Liver (tissue), 9 donors: ENCODE measurements around the gene TMEM176A. TPM values are rescaled to one million over a fixed set of nuclear protein-coding genes. Genes with fewer than 3 reads are reported as not detected.

ENCODE experiments used
- DNase-seq: peaks from one replicate; pipeline ENCODE4 v3.0.0-alpha.2; 2017; ENCODE audit warnings: low spot score
- H3K27ac ChIP-seq, 2 donors: one replicate each; pipeline ENCODE4 v1.7.0; 2013; ENCODE audit warnings: inconsistent platforms in 2 of 2, low read length in 2 of 2, control low read depth in 1 of 2, low read depth in 1 of 2, mild to moderate bottlenecking in 1 of 2
- H3K27me3 ChIP-seq, 4 donors: one replicate each; pipeline versions ENCODE4 v1.6.1 to v1.7.0; 2013; ENCODE audit warnings: low read length in 3 of 4, inconsistent platforms in 1 of 4, mild to moderate bottlenecking in 1 of 4, moderate library complexity in 1 of 4; ENCODE audit not compliant: control insufficient read depth in 4 of 4, insufficient read depth in 4 of 4
- H3K36me3 ChIP-seq, 4 donors: one replicate each; pipeline versions ENCODE4 v1.6.1 to v1.7.0; 2013; ENCODE audit warnings: low read length in 3 of 4, mild to moderate bottlenecking in 3 of 4, low read depth in 1 of 4, moderate library complexity in 1 of 4; ENCODE audit not compliant: control insufficient read depth in 4 of 4, insufficient read depth in 3 of 4
- H3K4me1 ChIP-seq, 4 donors: one replicate each; pipeline versions ENCODE4 v1.6.1 to v1.7.0; 2013; ENCODE audit warnings: low read length in 3 of 4, mild to moderate bottlenecking in 3 of 4, moderate library complexity in 1 of 4; ENCODE audit not compliant: control insufficient read depth in 4 of 4, insufficient read depth in 4 of 4
- H3K4me3 ChIP-seq, 3 donors: one replicate each; pipeline versions ENCODE4 v1.6.1 to v1.7.0; 2013; ENCODE audit warnings: low read length in 3 of 3, control low read depth in 1 of 3, low read depth in 1 of 3, mild to moderate bottlenecking in 1 of 3
- H3K9ac ChIP-seq, 2 donors: one replicate each; pipeline ENCODE4 v1.7.0; 2013; ENCODE audit warnings: low read length in 2 of 2, mild to moderate bottlenecking in 2 of 2, moderate library complexity in 2 of 2, control low read depth in 1 of 2, low read depth in 1 of 2
- H3K9me3 ChIP-seq, 4 donors: one replicate each; pipeline versions ENCODE4 v1.6.1 to v1.7.0; 2013; ENCODE audit warnings: low read length in 3 of 4; ENCODE audit not compliant: control insufficient read depth in 4 of 4
- GABPA ChIP-seq, 2 donors: IDR thresholded peaks in 1 of 2; conservative IDR thresholded peaks in 1 of 2; 2 replicates each; pipeline ENCODE4 v1.6.1; 2016; ENCODE audit warnings: antibody characterized with exemption in 2 of 2, mild to moderate bottlenecking in 1 of 2, moderate library complexity in 1 of 2
- HNF4A ChIP-seq, 2 donors: conservative IDR thresholded peaks; 2 replicates each; pipeline ENCODE4 v1.6.1; 2016; ENCODE audit warnings: antibody characterized with exemption in 2 of 2, mild to moderate bottlenecking in 2 of 2
- NR2F2 ChIP-seq: IDR thresholded peaks from 2 replicates; pipeline ENCODE4 v1.6.1; 2016; ENCODE audit warnings: antibody characterized with exemption
- RAD21 ChIP-seq, 2 donors: IDR thresholded peaks; 2 replicates each; pipeline ENCODE4 v1.6.1; 2016; ENCODE audit warnings: antibody characterized with exemption in 2 of 2, mild to moderate bottlenecking in 2 of 2
- RXRA ChIP-seq, 2 donors: IDR thresholded peaks; 2 replicates each; pipeline ENCODE4 v1.6.1; 2017 to 2018; ENCODE audit warnings: antibody characterized with exemption in 2 of 2, mild to moderate bottlenecking in 1 of 2
- SP1 ChIP-seq: IDR thresholded peaks from 2 replicates; pipeline ENCODE4 v1.6.1; 2018; ENCODE audit warnings: antibody characterized with exemption, mild to moderate bottlenecking
- TAF1 ChIP-seq: conservative IDR thresholded peaks from 2 replicates; pipeline ENCODE4 v1.6.1; 2016; ENCODE audit warnings: antibody characterized with exemption, mild to moderate bottlenecking
- YY1 ChIP-seq: IDR thresholded peaks from 2 replicates; pipeline ENCODE4 v1.6.1; 2016; ENCODE audit warnings: antibody characterized with exemption, mild to moderate bottlenecking
- WGBS: extraction: QIAGEN DNeasy Blood & Tissue Kit; methylation state at CpG from one replicate; pipeline ENCODE4 v1.1.7; 2013; 5-methylcytosine and 5-hydroxymethylcytosine counted together
- polyA plus RNA-seq, 2 donors: library from polyadenylated mRNA; stranded (reverse) in 1 of 2; unstranded in 1 of 2; fragments of 200-250 nt in 1 of 2; fragments of >200 nt in 1 of 2; fragmentation: Nextera tagmentation in 1 of 2; extraction: Ambion mirVana in 1 of 2; gene quantifications; one replicate each; pipeline versions ENCODE4 v1.2.1 to v1.2.3, GENCODE V29; 2013 to 2015
- total RNA-seq, 2 donors: library from RNA; depleted of rRNA; stranded (reverse); fragments of >200 nt; gene quantifications; one replicate each; pipeline ENCODE4 v1.2.3, GENCODE V29; 2014
- TF ChIP-seq, protein P1 (sequence below): IDR thresholded peaks from 2 replicates; pipeline ENCODE4 v1.6.1; 2016; ENCODE audit warnings: antibody characterized with exemption
- TF ChIP-seq, protein P2 (sequence below): fragments of 150-350 bp; IDR thresholded peaks from 2 replicates; pipeline ENCODE4 v1.5.1; 2017; ENCODE audit warnings: improper control_type of control experiment, low read depth, low read length; ENCODE audit not compliant: missing input control
- TF ChIP-seq, protein P3 (sequence below): IDR thresholded peaks from 2 replicates; pipeline ENCODE4 v1.6.1; 2016; ENCODE audit warnings: antibody characterized with exemption
- donor health status: healthy.
- donor health status: healthy.
- donor health status: healthy.
- donor health status: healthy.
- donor health status: healthy.

TMEM176A gene
- total and polyA plus RNA-seq, 4 donors, result 346 to 703 (median 539) TPM

DNA sequence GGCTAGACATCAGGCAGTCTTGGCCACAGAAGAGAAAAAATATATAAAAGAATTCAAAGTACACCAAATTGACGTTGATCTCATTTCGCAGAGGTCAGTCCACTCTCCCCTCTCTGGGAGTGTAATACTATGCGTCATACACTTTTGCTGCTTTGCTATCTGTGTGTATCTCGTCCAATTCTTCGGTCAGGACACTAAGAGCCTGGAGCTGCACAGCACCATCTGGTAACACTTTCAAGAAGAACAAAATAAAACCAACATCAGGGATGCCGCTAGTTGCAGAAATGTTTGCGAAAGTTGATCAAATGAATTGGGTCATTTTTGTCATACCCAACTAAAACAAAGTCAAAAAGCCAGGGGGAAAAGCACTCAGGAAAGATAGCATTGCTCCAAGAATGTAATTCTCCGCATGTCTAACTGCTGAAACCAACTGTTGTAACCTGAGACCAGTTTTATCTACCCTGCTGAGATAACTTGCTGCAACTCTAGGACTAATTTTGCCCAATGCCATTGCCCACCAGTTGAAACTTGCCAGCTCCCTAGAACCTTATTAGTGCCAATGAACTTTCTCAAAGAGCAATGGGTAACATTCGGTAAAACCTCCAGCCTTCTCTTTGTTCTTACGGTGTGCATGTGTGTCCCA, 23.0 kb downstream of the TMEM176A start:
- no peak for TF ChIP-seq TAF1
- TF ChIP-seq GABPA (IDR thresholded peaks at IDR 0.05 in 1 of 2, conservative IDR thresholded peaks at IDR 0.05 in 1 of 2), result no peak
- TF ChIP-seq HNF4A (conservative IDR thresholded peaks at IDR 0.05), result no peak
- TF ChIP-seq, protein P1, sequence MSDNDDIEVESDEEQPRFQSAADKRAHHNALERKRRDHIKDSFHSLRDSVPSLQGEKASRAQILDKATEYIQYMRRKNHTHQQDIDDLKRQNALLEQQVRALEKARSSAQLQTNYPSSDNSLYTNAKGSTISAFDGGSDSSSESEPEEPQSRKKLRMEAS, result no peak
- TF ChIP-seq NR2F2, result no peak
- Histone ChIP-seq H3K4me1 (peaks cover 8 to 38% (median 25%) of the 10 kb centered on the region in 4 donors), H3K27me3 (no peaks in the 10 kb centered on the region), H3K4me3 (no peak overlapping the region), H3K27ac (no peak overlapping the region), H3K9ac (no peak overlapping the region), H3K36me3 (no peaks in the 10 kb centered on the region), H3K9me3 (no peaks in the 10 kb centered on the region)
- WGBS, result 86% methylated on average over 10 of the region's 10 CpGs
- no peak for DNase-seq

DNA sequence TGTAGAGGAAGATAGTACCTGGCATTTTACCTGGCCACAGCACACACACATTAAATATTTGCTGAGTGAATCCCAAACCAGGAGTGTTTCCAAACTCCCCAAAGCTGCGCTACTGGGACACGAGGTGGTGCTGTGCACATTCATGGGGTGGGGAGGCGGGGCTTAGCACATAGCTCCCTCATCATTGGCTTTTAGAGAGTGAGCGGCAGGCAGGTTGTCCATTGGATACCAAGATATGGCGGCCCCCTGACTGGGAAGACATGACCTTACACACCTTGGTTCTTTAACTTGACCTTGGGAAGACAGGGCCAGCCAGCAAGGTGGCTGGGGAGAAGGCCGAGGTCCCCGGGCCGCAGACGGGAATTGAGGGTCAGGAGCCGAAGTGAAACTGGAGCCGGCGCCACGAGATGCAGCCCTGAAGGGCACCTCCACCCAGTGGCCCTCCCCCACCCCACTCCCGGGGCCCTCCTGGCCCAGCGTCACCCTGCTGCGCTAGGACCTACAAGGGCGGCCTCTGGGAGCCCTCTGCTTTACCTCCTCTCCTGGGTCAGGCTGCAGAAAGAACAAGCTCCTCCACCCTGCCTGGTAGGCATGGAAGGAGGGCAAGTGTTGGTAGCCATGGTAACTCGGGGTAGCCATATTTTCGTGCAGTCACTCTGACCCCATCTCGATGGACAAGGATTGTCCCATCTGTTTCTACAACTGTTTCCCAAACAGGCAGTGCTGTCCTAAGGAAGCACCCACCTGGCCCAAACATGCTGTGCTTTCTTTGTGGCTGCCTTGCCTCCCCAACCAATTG, 24.0 kb downstream of the TMEM176A start:
- no peak overlapping the region for H3K4me3 ChIP-seq
- H3K36me3 ChIP-seq, result no peaks in the 10 kb centered on the region
- no peaks in the 10 kb centered on the region for H3K27me3 ChIP-seq
- H3K9me3 ChIP-seq, result no peaks in the 10 kb centered on the region
- TF ChIP-seq RXRA (IDR thresholded peaks at IDR 0.05), result peak in 1 of 2 donors; percentile 48
- peak; percentile 58 to 60 for TF ChIP-seq RAD21 (IDR thresholded peaks at IDR 0.05)
- TF ChIP-seq, protein P2, sequence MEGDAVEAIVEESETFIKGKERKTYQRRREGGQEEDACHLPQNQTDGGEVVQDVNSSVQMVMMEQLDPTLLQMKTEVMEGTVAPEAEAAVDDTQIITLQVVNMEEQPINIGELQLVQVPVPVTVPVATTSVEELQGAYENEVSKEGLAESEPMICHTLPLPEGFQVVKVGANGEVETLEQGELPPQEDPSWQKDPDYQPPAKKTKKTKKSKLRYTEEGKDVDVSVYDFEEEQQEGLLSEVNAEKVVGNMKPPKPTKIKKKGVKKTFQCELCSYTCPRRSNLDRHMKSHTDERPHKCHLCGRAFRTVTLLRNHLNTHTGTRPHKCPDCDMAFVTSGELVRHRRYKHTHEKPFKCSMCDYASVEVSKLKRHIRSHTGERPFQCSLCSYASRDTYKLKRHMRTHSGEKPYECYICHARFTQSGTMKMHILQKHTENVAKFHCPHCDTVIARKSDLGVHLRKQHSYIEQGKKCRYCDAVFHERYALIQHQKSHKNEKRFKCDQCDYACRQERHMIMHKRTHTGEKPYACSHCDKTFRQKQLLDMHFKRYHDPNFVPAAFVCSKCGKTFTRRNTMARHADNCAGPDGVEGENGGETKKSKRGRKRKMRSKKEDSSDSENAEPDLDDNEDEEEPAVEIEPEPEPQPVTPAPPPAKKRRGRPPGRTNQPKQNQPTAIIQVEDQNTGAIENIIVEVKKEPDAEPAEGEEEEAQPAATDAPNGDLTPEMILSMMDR, result no peak
- TF ChIP-seq YY1, result peak; percentile 35
- TF ChIP-seq HNF4A (conservative IDR thresholded peaks at IDR 0.05), result peak in 1 of 2 donors; percentile 37
- peak; percentile 55 for TF ChIP-seq SP1
- TF ChIP-seq, protein P3, sequence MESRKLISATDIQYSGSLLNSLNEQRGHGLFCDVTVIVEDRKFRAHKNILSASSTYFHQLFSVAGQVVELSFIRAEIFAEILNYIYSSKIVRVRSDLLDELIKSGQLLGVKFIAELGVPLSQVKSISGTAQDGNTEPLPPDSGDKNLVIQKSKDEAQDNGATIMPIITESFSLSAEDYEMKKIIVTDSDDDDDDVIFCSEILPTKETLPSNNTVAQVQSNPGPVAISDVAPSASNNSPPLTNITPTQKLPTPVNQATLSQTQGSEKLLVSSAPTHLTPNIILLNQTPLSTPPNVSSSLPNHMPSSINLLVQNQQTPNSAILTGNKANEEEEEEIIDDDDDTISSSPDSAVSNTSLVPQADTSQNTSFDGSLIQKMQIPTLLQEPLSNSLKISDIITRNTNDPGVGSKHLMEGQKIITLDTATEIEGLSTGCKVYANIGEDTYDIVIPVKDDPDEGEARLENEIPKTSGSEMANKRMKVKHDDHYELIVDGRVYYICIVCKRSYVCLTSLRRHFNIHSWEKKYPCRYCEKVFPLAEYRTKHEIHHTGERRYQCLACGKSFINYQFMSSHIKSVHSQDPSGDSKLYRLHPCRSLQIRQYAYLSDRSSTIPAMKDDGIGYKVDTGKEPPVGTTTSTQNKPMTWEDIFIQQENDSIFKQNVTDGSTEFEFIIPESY, result no peak
- no peak for DNase-seq
- peaks cover 8 to 44% (median 26%) of the 10 kb centered on the region in 4 donors for H3K4me1 ChIP-seq
- H3K9ac ChIP-seq, result no peak overlapping the region
- peak overlapping the region in 1 of 2 donors; percentile 5 for H3K27ac ChIP-seq
- 90% methylated on average over 20 of the region's 20 CpGs for WGBS
